Left kidney (tissue), 8 donors: Measurements from ENCODE around the gene TEN1. TPM values are rescaled to one million over a fixed set of nuclear protein-coding genes. Genes with fewer than 3 reads are reported as not detected.
A peak's percentile ranks its signal among the peaks of the same experiment; 100 is the strongest.
"Not testable (repeated sequence)": the region's sequence is repeated elsewhere in the genome, so short reads cannot be mapped to it uniquely, and the experiment has no call there.

ENCODE experiments used
- DNase-seq: peaks from one replicate; pipeline ENCODE4 v3.0.0-alpha.2; 2013
- long read RNA-seq, 8 donors: transcript quantifications; one replicate each; lab custom pipeline, GENCODE V29; 2026
- polyA plus RNA-seq: library from polyadenylated mRNA; unstranded; fragments of 120-200 nt; gene quantifications from one replicate; pipeline ENCODE4 v1.2.1, GENCODE V29; 2013; ENCODE audit not compliant: insufficient read length

Gene TEN1
- 24.7 TPM for polyA plus RNA-seq
- long read RNA-seq, donor 1, transcript TEN1-201 (4 exons, 994 nt) = major isoform, 15 of 15 reads
- long read RNA-seq, donor 1, partial matches to known transcripts = 0 of 15 reads
- long read RNA-seq, donor 1, other reads (novel, unspliced or antisense) = 0 of 15 reads
- long read RNA-seq, donor 2, transcript TEN1-201 (4 exons, 994 nt) = major isoform, 18 of 18 reads
- long read RNA-seq, donor 2, partial matches to known transcripts = 0 of 18 reads
- long read RNA-seq, donor 2, other reads (novel, unspliced or antisense) = 0 of 18 reads
- long read RNA-seq, donor 3, transcript TEN1-201 (4 exons, 994 nt) = major isoform, 18 of 18 reads
- long read RNA-seq, donor 3, partial matches to known transcripts = 0 of 18 reads
- long read RNA-seq, donor 3, other reads (novel, unspliced or antisense) = 0 of 18 reads
- long read RNA-seq, donor 4, transcript TEN1-201 (4 exons, 994 nt) = major isoform, 5 of 5 reads
- long read RNA-seq, donor 4, partial matches to known transcripts = 0 of 5 reads
- long read RNA-seq, donor 4, other reads (novel, unspliced or antisense) = 0 of 5 reads
- long read RNA-seq, donor 5, transcript TEN1-201 (4 exons, 994 nt) = major isoform, 25 of 25 reads
- long read RNA-seq, donor 5, partial matches to known transcripts = 0 of 25 reads
- long read RNA-seq, donor 5, other reads (novel, unspliced or antisense) = 0 of 25 reads
- long read RNA-seq, donor 6, transcript TEN1-201 (4 exons, 994 nt) = major isoform, 12 of 12 reads
- long read RNA-seq, donor 6, partial matches to known transcripts = 0 of 12 reads
- long read RNA-seq, donor 6, other reads (novel, unspliced or antisense) = 0 of 12 reads
- long read RNA-seq, donor 7, transcript TEN1-201 (4 exons, 994 nt) = major isoform, 32 of 39 reads
- long read RNA-seq, donor 7, partial matches to known transcripts = 5 of 39 reads
- long read RNA-seq, donor 7, other reads (novel, unspliced or antisense) = 0 of 39 reads
- long read RNA-seq, donor 8, transcript TEN1-201 (4 exons, 994 nt) = major isoform, 6 of 6 reads
- long read RNA-seq, donor 8, partial matches to known transcripts = 0 of 6 reads
- long read RNA-seq, donor 8, other reads (novel, unspliced or antisense) = 0 of 6 reads

GRCh38 chr17:75978938-75979704 is at the start of gene TEN1, which contains the start of gene ACOX1:
TSS of gene TEN1 (plus strand) at chr17:75979240. CDS start at chr17:75986193, 6,953 bp downstream.
TSS of gene ACOX1 (minus strand) at chr17:75979166. CDS start at chr17:75979073, 93 bp downstream.
- peak; percentile 97 for DNase-seq

GRCh38 chr17:75931062-75931461 is 48.0 kb upstream of the TEN1 start:
- DNase-seq = no peak

- no peak for DNase-seq
These were observed 46.2 kb upstream of the TEN1 start for GRCh38 chr17:75932852-75933251.

GRCh38 chr17:75933808-75934207 is 45.2 kb upstream of the TEN1 start:
- DNase-seq = no peak

- no peak for DNase-seq
These were observed 41.4 kb upstream of the TEN1 start for GRCh38 chr17:75937652-75938051.

- DNase-seq = peak; percentile 91
These were observed 38.2 kb upstream of the TEN1 start, which contains the start of gene FBF1 for GRCh38 chr17:75940727-75941441. TSS of gene FBF1 (minus strand) at chr17:75941042. CDS start at chr17:75938149, 2,893 bp downstream.

GRCh38 chr17:75941442-75941819 is 37.6 kb upstream of the TEN1 start:
- DNase-seq = no peak

GRCh38 chr17:75942473-75942872 is 36.6 kb upstream of the TEN1 start:
- no peak for DNase-seq

- no peak for DNase-seq
These were observed 35.5 kb upstream of the TEN1 start for GRCh38 chr17:75943491-75943890.

GRCh38 chr17:75945211-75945610 is 33.8 kb upstream of the TEN1 start:
- DNase-seq = no peak

- DNase-seq = no peak
These were observed 28.6 kb upstream of the TEN1 start for GRCh38 chr17:75950421-75950820.

- DNase-seq = no peak
These were observed 28.0 kb upstream of the TEN1 start for GRCh38 chr17:75950855-75951554.

GRCh38 chr17:75959051-75959838 is 19.8 kb upstream of the TEN1 start:
- no peak for DNase-seq

- no peak for DNase-seq
These were observed 19.1 kb upstream of the TEN1 start for GRCh38 chr17:75959839-75960511.

- DNase-seq = no peak
These were observed 13.6 kb upstream of the TEN1 start for GRCh38 chr17:75965468-75965867.

GRCh38 chr17:75969044-75969443 is 10.0 kb upstream of the TEN1 start:
- not testable (repeated sequence) for DNase-seq

GRCh38 chr17:75970011-75970523 is 9.0 kb upstream of the TEN1 start:
- DNase-seq = no peak

- DNase-seq = no peak
These were observed 8.4 kb upstream of the TEN1 start for GRCh38 chr17:75970626-75971025.
